BLaER1 treated with 17β-estradiol and CSF1 and Interleukin-3, amounts not matched to agents 10 nM and 100 nM (cell line): ENCODE measurements around the gene RAB6C.
"Not testable (repeated sequence)": the region's sequence is repeated elsewhere in the genome, so short reads cannot be mapped to it uniquely, and the experiment has no call there.

Experiments
- H3K27ac ChIP-seq, 11 experiments: shearing (Covaris generic); formaldehyde crosslinking; 2 replicates each; pipeline ENCODE4 v1.8.1; 2022
- H3K27me3 ChIP-seq, 11 experiments: shearing (Covaris generic); formaldehyde crosslinking; 2 replicates each; pipeline ENCODE4 v1.8.1; 2022
- H3K36me3 ChIP-seq, 11 experiments: shearing (Covaris generic); formaldehyde crosslinking; 2 replicates each; pipeline ENCODE4 v1.8.1; 2022
- H3K4me1 ChIP-seq, 10 experiments: shearing (Covaris generic); formaldehyde crosslinking; 2 replicates each; pipeline ENCODE4 v1.8.1; 2022
- H3K4me2 ChIP-seq, 11 experiments: shearing (Covaris generic); formaldehyde crosslinking; 2 replicates each; pipeline ENCODE4 v1.8.1; 2022
- H3K4me3 ChIP-seq, 10 experiments: shearing (Covaris generic); formaldehyde crosslinking; 2 replicates each; pipeline ENCODE4 v1.8.1; 2022
- H3K9ac ChIP-seq, 11 experiments: shearing (Covaris generic); formaldehyde crosslinking; 2 replicates each; pipeline ENCODE4 v1.8.1; 2022
- H3K9me3 ChIP-seq, 11 experiments: shearing (Covaris generic); formaldehyde crosslinking; replicated peaks in 1 of 11; 2 replicates each; pipeline ENCODE4 v1.8.1; 2022
- H4K20me1 ChIP-seq, 11 experiments: shearing (Covaris generic); formaldehyde crosslinking; 2 replicates each; pipeline ENCODE4 v1.8.1; 2022
- Cebpa-rat ChIP-seq, 11 experiments: shearing (Covaris generic); IDR thresholded peaks; 2 replicates each; pipeline ENCODE4 v1.8.1; 2022

RAB6C gene

DNA sequence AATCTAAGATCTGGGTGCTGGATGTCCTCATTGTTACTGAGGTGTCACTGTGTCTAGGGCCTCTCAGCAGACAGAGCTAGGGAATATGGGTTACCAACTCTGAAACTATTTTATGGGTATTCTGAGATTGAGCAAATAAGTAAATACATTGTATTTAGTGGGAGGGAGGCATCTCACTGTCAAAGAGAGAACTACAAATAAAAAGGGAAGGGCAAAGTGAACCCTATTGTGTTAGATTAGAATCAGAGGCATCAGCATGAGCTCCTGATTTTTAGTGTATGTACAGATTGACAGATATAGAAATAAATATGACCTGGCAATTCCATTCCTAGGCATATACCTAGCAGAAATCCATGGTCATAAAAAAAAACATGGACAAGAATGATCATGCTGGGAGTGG, 33.9 kb upstream of the RAB6C start:
- Histone ChIP-seq H3K9ac (no peak overlapping the region), H3K36me3 (no peaks in the 10 kb centered on the region), H3K27me3 (no peaks in the 10 kb centered on the region), H3K9me3 (no peaks in the 10 kb centered on the region), H3K4me3 (no peak overlapping the region), H4K20me1 (no peaks in the 10 kb centered on the region), H3K27ac (no peak overlapping the region), H3K4me1 (peaks cover 7 to 49% (median 31%) of the 10 kb centered on the region in 10 experiments; a peak in 19 of 20 replicates), H3K4me2 (peak overlapping the region in 7 of 11 experiments; percentile 12 to 87 (median 71); a peak in 8 of 22 replicates)
- no peak for TF ChIP-seq Cebpa-rat (IDR thresholded peaks at IDR 0.05)

DNA sequence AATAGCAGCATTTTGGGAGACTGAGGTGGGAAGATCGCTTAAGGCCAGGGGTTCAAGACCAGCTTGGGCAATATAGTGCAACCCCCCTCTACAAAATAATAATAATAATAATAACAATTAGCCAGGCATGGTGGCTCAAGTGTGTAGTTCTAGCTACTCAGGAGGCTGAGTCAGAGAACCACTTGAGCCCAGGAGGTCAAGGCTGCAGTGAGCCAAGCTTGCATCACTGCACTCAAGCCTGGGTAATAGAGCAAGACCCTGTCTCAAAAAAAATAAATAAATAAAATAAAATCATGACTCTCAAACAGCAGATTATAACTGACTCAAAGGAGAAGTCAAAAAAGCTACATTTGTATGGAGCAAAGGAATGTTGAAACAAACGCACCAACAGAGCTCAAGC, 31.8 kb upstream of the RAB6C start:
- H3K9me3 ChIP-seq, H3K4me2 ChIP-seq, H3K27ac ChIP-seq, H3K36me3 ChIP-seq, H3K9ac ChIP-seq, H3K27me3 ChIP-seq, H3K4me3 ChIP-seq, H4K20me1 ChIP-seq: not testable (repeated sequence)
- peaks cover 11 to 43% (median 26%) of the 10 kb centered on the region in 10 experiments; a peak in 19 of 20 replicates for H3K4me1 ChIP-seq

DNA sequence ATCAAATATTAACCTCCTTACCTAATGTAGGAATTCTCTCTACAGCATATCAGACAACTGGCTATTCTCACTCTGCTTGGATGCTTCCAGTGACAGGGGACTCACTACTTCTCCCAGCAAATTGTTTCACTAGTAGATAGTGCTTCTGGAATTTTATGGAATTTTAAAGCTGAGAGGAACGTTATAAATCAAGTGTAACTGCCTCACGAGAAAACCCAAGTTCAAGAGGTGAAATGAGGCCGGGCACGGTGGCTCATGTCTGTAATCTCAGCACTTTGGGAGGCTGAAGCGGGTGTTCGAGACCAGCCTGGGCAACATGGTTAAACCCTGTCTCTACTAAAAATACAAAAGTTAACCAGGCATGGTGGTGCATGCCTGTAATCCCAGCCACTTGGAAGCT, 23.3 kb upstream of the RAB6C start:
- peak overlapping the region in 8 of 11 experiments; percentile 71 to 88 (median 80); a peak in 15 of 22 replicates for H3K4me2 ChIP-seq
- H3K27me3 ChIP-seq: not testable (repeated sequence)

DNA sequence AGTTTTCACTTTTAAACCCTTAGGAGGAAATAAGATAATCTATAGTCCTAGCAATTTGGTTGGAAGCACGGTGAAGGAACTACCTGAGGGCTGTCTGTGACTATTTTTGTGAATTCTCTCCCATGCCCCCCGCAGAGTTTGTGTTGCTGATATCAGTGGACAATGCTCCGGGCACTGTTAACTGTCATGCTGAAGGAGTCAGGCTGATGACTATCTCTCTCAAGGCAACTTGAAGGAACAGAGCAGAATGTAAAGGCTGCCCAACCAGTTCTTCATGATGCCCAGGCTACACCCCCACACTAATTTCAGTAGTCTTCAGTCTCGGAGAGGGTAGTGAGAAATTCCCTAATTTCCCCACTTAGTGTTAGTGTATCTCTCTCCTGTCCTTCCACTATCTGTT, 21.6 kb upstream of the RAB6C start:
- H3K27me3 ChIP-seq: no peaks in the 10 kb centered on the region
- no peaks in the 10 kb centered on the region; a peak in 2 of 22 replicates for H3K9me3 ChIP-seq
- no peak overlapping the region for H3K9ac ChIP-seq
- H4K20me1 ChIP-seq: no peaks in the 10 kb centered on the region
- H3K4me3 ChIP-seq: no peak overlapping the region
- no peaks in the 10 kb centered on the region for H3K36me3 ChIP-seq
- H3K4me1 ChIP-seq: peaks cover 7 to 19% (median 12%) of the 10 kb centered on the region in 10 experiments
- no peak for TF ChIP-seq Cebpa-rat (IDR thresholded peaks at IDR 0.05)
- H3K27ac ChIP-seq: no peak overlapping the region
- H3K4me2 ChIP-seq: no peak overlapping the region

More for the DNA sequence above, 23.3 kb upstream of the RAB6C start:
- Histone ChIP-seq H3K9ac (peak overlapping the region in 3 of 11 experiments; percentile 46 to 61 (median 57); a peak in 5 of 22 replicates), H3K27ac (peak overlapping the region in 9 of 11 experiments; percentile 62 to 80 (median 76); a peak in 15 of 22 replicates), H3K4me1 (peaks cover 7 to 19% (median 12%) of the 10 kb centered on the region in 10 experiments)
- not testable (repeated sequence) for H4K20me1 ChIP-seq, H3K4me3 ChIP-seq, H3K9me3 ChIP-seq, H3K36me3 ChIP-seq

DNA sequence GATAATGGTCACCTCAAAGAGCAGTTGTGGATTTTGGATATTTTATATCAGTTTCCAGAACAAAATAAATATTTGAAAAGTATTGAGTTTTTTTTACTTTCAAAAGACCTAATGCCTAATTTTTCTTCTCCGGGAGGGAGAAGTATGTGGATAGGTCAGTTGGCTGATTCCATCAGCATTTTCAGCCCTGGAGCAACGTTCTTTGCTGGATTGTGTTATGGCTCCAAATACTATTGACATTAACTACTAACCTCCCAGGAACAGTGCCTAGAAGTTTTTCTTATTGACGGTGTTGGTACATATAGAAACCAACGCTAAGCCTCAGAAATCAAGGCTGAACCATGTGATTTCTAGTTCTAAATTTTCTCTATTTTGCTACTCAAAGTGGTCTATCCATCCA, 20.7 kb upstream of the RAB6C start:
- not testable (repeated sequence) for H3K4me3 ChIP-seq, H3K4me2 ChIP-seq, H4K20me1 ChIP-seq, H3K36me3 ChIP-seq, H3K9ac ChIP-seq, H3K9me3 ChIP-seq, H3K27me3 ChIP-seq, H3K27ac ChIP-seq
- peaks cover 7 to 19% (median 12%) of the 10 kb centered on the region in 10 experiments for H3K4me1 ChIP-seq

DNA sequence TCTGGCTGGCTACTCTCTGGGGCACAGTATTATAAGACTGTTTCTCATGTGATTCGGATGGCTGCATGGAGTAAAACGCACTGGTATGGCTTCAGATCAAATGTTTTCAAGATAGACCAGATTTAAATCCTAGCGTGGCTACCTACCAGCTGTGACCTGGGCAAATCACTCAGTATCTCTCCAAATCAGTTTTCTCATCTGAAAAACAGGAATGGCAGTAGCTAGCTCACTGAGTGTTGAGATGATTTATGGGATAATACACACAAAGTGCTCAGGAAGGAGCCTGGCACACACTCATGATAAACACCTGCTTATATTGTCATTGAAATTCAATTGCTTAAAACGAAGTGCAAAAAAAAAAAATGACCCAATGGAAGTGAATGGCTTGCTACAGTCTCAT, 10.9 kb upstream of the RAB6C start:
- H3K4me2 ChIP-seq, H3K9ac ChIP-seq, H3K36me3 ChIP-seq, H3K27ac ChIP-seq, H3K4me3 ChIP-seq, H3K4me1 ChIP-seq, H3K9me3 ChIP-seq, H3K27me3 ChIP-seq, H4K20me1 ChIP-seq: not testable (repeated sequence)

DNA sequence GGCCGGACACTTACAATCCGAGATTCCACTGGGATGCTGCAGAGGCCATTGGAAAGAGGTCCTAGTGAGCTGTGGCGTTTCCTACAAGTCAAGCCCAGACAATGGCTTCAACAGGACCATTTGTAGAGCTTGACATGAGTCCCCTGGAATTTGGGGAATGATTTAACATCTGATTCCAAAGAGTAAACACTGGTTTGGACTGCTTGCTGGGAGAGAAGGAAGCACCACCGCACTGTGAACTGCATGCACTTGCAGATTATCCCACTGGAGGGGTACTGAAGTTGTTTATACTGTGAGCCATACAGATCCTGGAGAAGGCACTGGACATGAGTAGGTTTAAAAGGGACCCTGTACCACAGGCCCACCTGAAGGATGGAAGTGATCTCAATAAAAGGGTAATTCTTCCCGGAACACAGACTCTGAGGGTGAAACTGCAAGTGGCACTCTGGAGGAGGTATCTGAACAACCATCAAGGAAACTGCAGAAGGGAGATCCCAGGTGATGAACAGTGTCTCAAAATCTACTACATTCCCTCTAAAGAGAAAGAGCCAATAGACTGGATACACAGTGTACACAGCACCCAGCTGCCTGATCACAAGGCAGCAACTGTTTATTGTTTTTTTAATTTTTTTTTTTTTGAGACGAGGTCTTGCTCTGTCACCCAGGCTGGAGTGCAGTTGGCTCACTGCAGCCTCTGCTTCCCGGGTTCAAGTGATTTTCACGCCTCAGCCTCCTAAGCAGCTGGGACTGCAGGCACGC, 4.3 kb upstream of the RAB6C start:
- H3K36me3 ChIP-seq: no peaks in the 10 kb centered on the region
- no peak for TF ChIP-seq Cebpa-rat (IDR thresholded peaks at IDR 0.05)
- H3K9me3 ChIP-seq: no peaks in the 10 kb centered on the region
- H3K9ac ChIP-seq: no peak overlapping the region
- H3K4me1 ChIP-seq: peaks cover 0 to 6% (median 5%) of the 10 kb centered on the region in 10 experiments; a peak in 8 of 20 replicates
- H3K27ac ChIP-seq: no peak overlapping the region
- no peak overlapping the region for H3K4me3 ChIP-seq
- no peaks in the 10 kb centered on the region for H4K20me1 ChIP-seq
- peaks cover 0 to 14% (median 10%) of the 10 kb centered on the region in 11 experiments; a peak in 18 of 22 replicates for H3K27me3 ChIP-seq
- H3K4me2 ChIP-seq: no peak overlapping the region

DNA sequence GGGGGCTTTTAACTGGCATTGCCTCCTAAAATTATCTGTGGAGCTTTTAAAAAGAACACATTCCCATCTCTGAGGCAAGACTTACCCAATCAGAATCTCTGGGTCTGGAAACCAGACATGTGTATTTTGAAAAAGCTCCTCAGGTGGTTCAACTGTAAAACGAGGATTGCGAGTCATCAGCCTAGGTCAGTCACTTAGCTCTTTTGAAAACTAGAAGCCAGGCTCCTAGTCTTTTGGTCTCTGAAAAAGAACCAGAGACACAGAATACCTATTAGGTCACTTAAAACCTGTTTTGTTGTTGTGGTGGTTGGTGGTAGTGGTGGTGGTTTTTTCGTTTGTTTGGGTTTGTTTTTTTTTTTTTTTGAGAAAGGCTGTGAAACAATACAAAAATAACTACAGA, 2.5 kb upstream of the RAB6C start:
- H3K4me1 ChIP-seq, H3K4me3 ChIP-seq, H3K27ac ChIP-seq, H3K4me2 ChIP-seq, H3K9me3 ChIP-seq, H4K20me1 ChIP-seq, H3K36me3 ChIP-seq, H3K9ac ChIP-seq: not testable (repeated sequence)
- peaks cover 0 to 14% (median 10%) of the 10 kb centered on the region in 11 experiments; a peak in 18 of 22 replicates for H3K27me3 ChIP-seq

DNA sequence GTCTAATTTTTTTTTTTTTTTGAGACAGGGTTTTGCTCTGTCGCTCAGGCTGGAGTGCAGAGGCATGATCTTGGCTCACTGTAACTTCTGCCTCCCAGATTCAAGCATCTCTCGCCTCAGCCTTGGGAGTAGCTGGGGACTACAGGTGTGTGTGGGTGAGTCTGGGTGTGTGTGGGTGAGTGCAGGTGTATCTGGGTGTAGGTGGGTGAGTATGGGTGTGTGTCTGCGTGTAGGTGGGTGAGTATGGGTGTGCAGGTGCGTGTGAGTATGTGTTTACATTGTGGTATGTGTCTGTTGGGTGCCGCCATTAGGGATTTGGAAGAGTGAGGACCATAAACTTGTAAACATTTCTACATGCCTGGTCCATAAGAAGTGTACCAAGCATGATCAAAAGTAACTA, 1.5 kb upstream of the RAB6C start:
- peaks cover 0 to 6% (median 5%) of the 10 kb centered on the region in 10 experiments; a peak in 8 of 20 replicates for H3K4me1 ChIP-seq
- H3K36me3 ChIP-seq: no peaks in the 10 kb centered on the region
- no peak overlapping the region for H3K4me3 ChIP-seq
- H3K27ac ChIP-seq: no peak overlapping the region
- no peak for TF ChIP-seq Cebpa-rat (IDR thresholded peaks at IDR 0.05)
- H3K9ac ChIP-seq: no peak overlapping the region
- H3K27me3 ChIP-seq: peaks cover 0 to 14% (median 10%) of the 10 kb centered on the region in 11 experiments; a peak in 18 of 22 replicates
- no peaks in the 10 kb centered on the region for H3K9me3 ChIP-seq
- no peaks in the 10 kb centered on the region for H4K20me1 ChIP-seq
- H3K4me2 ChIP-seq: no peak overlapping the region

DNA sequence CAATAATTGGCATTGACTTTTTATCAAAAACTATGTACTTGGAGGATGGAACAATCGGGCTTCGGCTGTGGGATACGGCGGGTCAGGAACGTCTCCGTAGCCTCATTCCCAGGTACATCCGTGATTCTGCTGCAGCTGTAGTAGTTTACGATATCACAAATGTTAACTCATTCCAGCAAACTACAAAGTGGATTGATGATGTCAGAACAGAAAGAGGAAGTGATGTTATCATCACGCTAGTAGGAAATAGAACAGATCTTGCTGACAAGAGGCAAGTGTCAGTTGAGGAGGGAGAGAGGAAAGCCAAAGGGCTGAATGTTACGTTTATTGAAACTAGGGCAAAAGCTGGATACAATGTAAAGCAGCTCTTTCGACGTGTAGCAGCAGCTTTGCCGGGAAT, 780 bp downstream of the RAB6C start:
- H4K20me1 ChIP-seq, H3K27ac ChIP-seq, H3K4me1 ChIP-seq, H3K9ac ChIP-seq, H3K36me3 ChIP-seq, H3K9me3 ChIP-seq: not testable (repeated sequence)
- Histone ChIP-seq H3K27me3 (peaks cover 0 to 14% (median 10%) of the 10 kb centered on the region in 11 experiments; a peak in 18 of 22 replicates), H3K4me2 (peak overlapping the region in 3 of 11 experiments; percentile 87 to 95 (median 90); a peak in 5 of 22 replicates), H3K4me3 (0 out of 20 replicates have a peak overlapping the region, but pooled peaks of 1 of the 10 experiments have one; percentile 66)

DNA sequence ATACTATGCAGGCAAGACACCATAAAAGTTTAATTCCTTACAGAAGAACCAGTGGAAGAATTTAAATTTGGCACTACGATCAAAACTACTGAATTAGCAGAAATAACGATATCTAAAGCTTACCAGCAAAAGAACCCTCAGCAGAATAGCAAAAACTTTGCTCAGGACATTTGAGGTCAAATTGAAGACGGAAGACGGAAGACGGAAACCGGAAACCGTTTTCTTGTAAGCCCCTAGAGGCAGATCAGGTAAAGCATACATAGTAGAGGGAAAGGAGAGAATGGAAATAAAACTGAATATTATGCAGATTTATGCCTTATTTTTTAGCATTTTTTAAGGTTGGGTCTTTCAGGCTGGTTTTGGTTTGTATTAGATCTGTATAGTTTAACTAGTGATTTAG, 2.2 kb downstream of the RAB6C start:
- peaks cover 0 to 14% (median 10%) of the 10 kb centered on the region in 11 experiments; a peak in 18 of 22 replicates for H3K27me3 ChIP-seq
- H3K9me3 ChIP-seq, H3K4me3 ChIP-seq, H3K27ac ChIP-seq, H4K20me1 ChIP-seq, H3K36me3 ChIP-seq, H3K4me1 ChIP-seq, H3K9ac ChIP-seq, H3K4me2 ChIP-seq: not testable (repeated sequence)
